Measurements from ENCODE around the gene KRT81. TPM values are rescaled to one million over a fixed set of nuclear protein-coding genes. Genes with fewer than 3 reads are reported as not detected.

KRT81 gene
- total and polyA plus RNA-seq, 2 of the 4 experiments (the other 2 are of a cell fraction) = under 0.01 to 0.05 TPM

- no peak overlapping the region for H3K4me2 ChIP-seq (ENCODE audit: low read depth, low read length)
- H3K9me1 ChIP-seq (ENCODE audit: insufficient read depth, low read length) = no peaks in the 10 kb centered on the region
- H4K8ac ChIP-seq (ENCODE audit: low read depth in 2 of 2, low read length in 2 of 2) = no peak overlapping the region
- no peak overlapping the region for H3K14ac ChIP-seq (replicated peaks; ENCODE audit: low read depth, low read length)
- ChIA-PET POLR2A (ENCODE audit: unreplicated experiment) (no interaction called here), CTCF (interaction anchor here (3.3 kb wide), 1 partner anchor 12 kb away, joined by 14 read pairs; no protein-coding TSS in a partner anchor)
- dilution Hi-C loops (cut with HindIII; ENCODE audit: low sequenced_read_pairs, unreplicated experiment) = no loop called here
- TF ChIP-seq ELK1 (IDR thresholded peaks at IDR 0.05; ENCODE audit: borderline replicate concordance, low read depth, low read length) (no peak), NFE2L2 (IDR thresholded peaks at IDR 0.05; ENCODE audit: low read depth, low read length) (no peak), SMC3 (IDR thresholded peaks at IDR 0.05; ENCODE audit: low read depth, low read length) (no peak), CTCF (conservative IDR thresholded peaks at IDR 0.05; ENCODE audit: low read depth, low read length) (no peak), FOS (IDR thresholded peaks at IDR 0.05; ENCODE audit: low read depth, low read length) (no peak)
- H3K27me3 ChIP-seq (ENCODE audit: control insufficient read depth, insufficient read depth, low read length) = peaks cover 14% of the 10 kb centered on the region
- WGBS, 2 experiments (ENCODE audit: extremely low coverage in 2 of 2, insufficient read length in 1 of 2) = no CpG with 5 or more reads among the region's 3 CpGs
- BruUV-seq (replicated peaks) = no TSS peak
- H3K4ac ChIP-seq (ENCODE audit: low read depth, low read length) = no peak overlapping the region
- no peak overlapping the region for H2BK20ac ChIP-seq (ENCODE audit: low read depth, low read length)
- no peak overlapping the region for H3K4me3 ChIP-seq (ENCODE audit: insufficient read depth, low read depth, low read length)
- peaks cover 2% of the 10 kb centered on the region for H3K4me1 ChIP-seq (ENCODE audit: control insufficient read depth, insufficient read depth, low read length)
- no peak overlapping the region for H2BK120ac ChIP-seq (ENCODE audit: low read depth, low read length)
- no peaks in the 10 kb centered on the region for H4K20me1 ChIP-seq (ENCODE audit: insufficient read depth, low read length)
- H3K18ac ChIP-seq (ENCODE audit: low read depth, low read length) = no peak overlapping the region
- H2BK5ac ChIP-seq (ENCODE audit: low read depth, low read length, poor library complexity, severe bottlenecking) = no peak overlapping the region
- H3K9ac ChIP-seq (ENCODE audit: low read depth, low read length) = no peak overlapping the region
- H3K79me1 ChIP-seq (ENCODE audit: low read depth in 1 of 2, low read length in 2 of 2) = no peaks in the 10 kb centered on the region
- no peak for DNase-seq
- H3K56ac ChIP-seq (ENCODE audit: extremely low read depth, insufficient read depth, low read length) = no peak overlapping the region
- no peaks in the 10 kb centered on the region; the same call in 1 of the 2 replicates for H3K9me3 ChIP-seq (ENCODE audit: control insufficient read depth, insufficient read depth, low read length)
- H3K36me3 ChIP-seq (ENCODE audit: control insufficient read depth, insufficient read depth, low read length) = no peaks in the 10 kb centered on the region
- H3K27ac ChIP-seq (ENCODE audit: insufficient read depth, low read length) = no peak overlapping the region
- in situ Hi-C loops (cut with MboI; ENCODE audit: low sequenced_read_pairs) = no loop called here
- H4K5ac ChIP-seq (ENCODE audit: low read depth, low read length) = no peak overlapping the region
- no peak for ATAC-seq (ENCODE audit: low read depth)
- no peak overlapping the region for H2AK9ac ChIP-seq (replicated peaks; ENCODE audit: low read depth, low read length, poor library complexity)
- no peak overlapping the region for H2AFZ ChIP-seq (replicated peaks; ENCODE audit: low read length, poor library complexity)
- no peak overlapping the region for H4K91ac ChIP-seq (ENCODE audit: insufficient read depth, low read depth, low read length)
- no peak overlapping the region for H2AK5ac ChIP-seq (ENCODE audit: low read depth, low read length)
- no peak overlapping the region for H2BK15ac ChIP-seq (ENCODE audit: low read depth, low read length)
- intact Hi-C loops (cut with micrococcal nuclease) = no loop called here
- H3K23ac ChIP-seq (ENCODE audit: low read depth, low read length) = no peak overlapping the region
Measured at GRCh38 chr12:52267699-52268098, 23.6 kb downstream of the KRT81 start.

Measured in IMR-90 (cell line).